NCI-H2227 treated with DMSO at 0.1 percent for 48 hours (cell line): Measurements from ENCODE around the gene PLCL2.

Experiments
- DNase-seq: peaks from one replicate; lab custom pipeline; 2025; lab: John Stamatoyannopoulos, UW

Gene PLCL2

DNA sequence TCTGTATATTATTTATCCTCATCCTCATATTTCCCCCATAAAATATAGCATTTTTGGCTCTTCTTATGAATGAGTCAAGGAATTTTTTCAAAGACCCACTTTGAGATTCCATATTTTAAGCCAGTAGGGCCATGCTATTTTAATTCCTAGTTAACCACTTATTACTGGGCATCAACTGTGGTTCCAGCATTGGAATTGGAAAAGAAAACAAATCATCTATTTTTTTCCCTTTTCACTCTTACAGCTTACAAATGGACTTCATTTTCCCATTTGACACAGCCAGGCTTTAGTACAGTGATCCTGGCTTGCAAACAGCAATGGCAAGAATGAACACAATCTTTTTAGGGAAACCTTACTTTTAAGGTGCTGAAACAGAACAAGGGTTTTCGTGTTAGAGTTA lies 19.4 kb upstream of the PLCL2 start:
- DNase-seq = no peak

DNA sequence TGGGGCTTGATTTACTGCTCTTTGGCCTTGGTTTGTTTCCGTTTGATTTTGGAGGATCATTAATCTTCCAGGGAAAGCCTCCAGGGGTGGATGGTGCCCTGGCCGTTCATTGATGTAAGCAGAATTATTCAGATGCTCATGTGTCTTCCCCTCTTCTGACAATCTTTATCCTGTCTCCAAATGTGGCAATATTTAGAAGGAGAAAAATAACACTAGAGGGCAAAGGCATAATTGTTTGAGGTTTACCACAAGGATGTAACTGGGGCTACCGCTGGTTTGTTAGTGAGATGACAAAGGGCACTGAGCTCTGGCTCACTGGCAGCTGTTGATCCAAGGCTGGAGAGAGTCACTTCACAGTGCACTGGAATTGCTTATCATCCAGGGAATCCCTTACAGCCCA lies 18.2 kb upstream of the PLCL2 start:
- DNase-seq = no peak

DNA sequence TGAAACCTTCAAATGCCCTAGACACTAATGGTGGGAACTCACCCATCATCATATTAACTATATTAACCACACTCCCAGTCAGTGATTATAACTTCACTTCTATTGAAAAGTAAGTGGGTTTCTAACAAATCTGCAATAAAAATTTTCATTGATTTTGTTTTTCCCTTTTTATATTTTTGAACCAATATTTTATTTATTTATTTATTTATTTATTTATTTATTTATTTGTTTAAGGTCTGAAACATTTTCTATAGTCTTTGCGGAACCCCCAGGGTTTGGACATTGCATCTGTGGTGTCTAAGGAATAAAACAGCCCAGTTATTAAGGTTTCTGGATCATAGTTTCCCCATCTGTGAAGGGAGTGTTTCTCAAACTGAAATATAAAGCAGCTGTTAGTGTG lies 16.2 kb upstream of the PLCL2 start:
- DNase-seq = no peak

DNA sequence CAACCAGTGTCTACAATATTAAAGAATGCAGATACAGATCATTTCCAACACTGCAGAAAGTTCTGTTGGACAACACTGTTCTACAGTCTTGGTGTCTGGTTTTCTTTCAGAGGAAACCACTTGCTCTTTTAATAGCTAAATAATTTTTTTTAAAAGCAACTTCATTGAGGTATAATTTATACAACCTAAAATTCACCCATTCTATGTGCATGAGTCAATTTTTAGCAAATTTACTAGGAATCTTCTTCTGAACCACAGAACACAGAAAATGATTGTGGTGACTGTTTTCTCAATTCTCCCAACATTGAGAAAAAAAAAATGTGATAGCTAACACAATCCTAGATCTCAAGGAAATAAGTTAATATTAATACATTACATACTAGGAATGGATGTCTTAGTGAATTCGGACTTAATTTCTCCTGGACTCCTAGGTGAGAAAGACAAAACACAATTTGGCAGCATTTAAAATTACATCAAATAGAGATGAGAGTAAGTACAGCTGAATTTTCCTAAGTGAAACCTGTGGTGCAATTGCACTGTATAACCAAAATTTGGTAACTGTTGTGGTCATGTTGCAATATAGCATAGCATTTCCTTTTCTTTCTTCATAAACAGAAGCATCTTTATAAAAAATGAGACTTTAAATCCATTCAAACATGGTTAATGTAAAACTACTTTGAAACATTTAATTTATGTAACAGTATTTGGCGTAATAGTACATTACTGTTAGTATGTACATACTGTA lies 15.3 kb upstream of the PLCL2 start:
- no peak for DNase-seq

DNA sequence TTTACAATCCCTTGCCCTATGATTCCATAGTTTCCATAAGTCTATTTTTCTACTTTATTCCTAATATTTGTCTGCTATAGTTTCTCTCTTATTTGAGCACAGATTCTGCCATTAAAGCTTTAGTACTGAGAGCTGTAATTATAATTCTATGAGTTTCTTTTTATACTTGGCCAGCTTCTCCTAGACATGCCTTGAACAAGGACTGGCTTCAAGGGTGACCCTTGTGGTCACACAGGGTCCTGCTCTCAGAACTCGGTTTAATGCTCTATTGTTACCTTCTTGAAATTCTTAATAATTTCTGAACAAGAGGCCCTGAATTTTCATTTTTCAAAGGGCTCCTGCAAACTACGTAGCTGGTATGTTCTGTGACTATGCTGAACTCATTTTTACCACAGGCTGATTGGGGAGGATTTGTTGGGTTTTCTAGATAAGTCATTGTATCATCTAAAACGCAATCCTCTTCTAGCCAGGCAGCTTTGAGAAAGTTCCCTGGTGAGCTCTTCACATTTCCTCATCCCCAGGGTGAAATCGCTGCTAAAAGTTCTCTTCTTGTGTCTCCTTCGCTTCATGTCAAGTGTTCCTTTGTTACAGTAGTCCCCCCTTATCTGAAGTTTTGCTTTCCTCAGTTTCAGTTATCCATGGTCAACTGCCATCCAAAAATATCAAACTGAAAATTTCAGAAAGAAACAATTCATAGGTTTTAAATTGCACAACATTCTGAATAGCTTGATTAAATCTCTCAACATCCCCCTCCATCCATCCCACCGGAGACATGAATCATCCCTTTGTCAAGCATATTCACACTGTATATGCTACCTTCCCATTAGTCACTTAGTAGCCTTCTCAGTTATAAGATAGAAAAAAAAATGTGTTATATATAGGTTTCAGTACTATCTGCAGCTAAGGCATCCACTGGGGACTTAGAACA lies 12.6 kb upstream of the PLCL2 start:
- DNase-seq = no peak

DNA sequence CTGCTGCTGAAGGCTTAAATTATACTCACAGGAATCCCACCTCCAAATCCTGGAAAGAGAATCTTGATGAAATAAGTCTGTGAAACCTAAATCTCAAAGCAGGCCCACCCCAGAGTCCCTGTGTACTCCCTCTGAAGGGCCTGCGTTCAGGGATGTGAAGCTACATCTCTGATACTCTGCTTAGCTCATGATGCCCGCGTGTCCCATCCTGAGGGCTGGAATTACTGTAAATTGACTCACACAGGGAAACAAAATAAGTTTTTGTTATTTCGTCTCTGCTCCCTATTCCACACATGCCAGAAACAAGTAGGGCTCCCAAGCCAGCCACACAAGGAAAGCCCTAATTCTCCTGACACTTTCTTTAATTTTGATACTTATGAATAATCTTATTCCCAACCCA lies 10.9 kb upstream of the PLCL2 start:
- DNase-seq = no peak

DNA sequence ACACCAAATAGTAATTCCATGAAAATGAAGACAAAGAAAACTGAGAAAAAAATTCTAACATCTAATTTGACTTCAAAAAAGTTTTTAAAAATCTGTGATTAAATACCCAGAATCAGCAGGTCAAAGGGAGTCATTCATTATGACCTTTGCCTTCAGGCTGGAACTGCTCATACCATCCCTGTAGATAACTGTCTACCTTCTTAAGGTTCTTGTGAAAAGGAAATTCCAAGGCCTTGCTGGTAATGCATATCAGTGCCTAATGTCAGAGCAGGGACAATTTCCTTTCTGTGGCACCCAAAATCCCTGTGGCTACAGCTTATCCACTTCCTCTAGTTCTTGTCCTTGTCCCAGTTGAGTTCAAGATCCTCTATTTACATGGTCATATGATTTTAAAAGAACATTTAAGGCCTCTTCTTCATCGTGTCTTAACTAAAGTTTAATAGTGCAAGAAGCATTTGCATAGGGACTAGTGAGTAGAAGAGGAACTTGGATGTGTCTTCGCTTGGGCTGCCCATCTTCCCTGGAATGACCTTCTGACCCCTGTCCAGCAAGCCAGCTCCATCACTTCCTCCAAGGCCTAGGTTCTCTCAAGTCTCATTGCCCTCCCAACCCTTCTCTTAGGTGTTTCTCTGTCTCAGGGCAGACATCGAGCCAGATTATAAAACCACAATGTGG lies 8.7 kb upstream of the PLCL2 start:
- DNase-seq = no peak

DNA sequence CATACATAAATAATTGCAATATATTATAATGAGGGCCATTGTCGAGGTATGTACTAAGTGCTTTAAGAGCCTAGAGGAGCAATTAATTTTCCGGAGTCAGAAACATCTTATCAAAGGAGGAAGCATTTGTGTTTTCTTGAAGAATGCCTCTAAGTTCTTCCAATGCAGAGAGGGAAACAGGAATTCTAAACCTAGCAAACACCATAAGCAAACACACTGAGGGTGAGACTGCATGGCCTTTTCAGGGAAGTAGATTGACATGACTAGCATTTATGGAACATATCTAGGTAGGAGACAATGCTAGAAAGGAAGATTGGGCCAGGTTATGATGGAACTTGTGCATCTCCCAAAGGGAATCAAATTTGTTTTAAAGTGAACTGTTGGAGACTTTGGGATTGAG lies 7.2 kb upstream of the PLCL2 start:
- no peak for DNase-seq

DNA sequence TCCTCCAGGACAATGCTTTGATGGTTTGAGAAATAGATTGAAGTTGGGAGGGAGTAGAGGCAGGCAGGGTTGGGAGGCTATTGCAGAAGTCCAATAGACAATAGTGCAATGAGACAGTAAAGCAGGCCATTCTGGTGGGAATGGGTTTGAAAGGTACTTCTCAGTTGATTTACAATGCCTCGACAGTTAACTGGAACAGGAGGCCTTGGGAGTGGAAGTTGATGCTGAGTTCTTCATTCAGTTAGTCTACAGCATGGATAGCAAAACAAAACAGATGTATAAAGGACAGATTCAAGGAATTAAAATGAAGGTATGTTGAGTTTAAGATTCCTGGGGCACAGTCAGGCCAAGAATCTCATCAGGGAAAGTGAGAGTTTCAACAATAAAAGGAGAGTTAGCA lies 6.8 kb upstream of the PLCL2 start:
- no peak for DNase-seq

DNA sequence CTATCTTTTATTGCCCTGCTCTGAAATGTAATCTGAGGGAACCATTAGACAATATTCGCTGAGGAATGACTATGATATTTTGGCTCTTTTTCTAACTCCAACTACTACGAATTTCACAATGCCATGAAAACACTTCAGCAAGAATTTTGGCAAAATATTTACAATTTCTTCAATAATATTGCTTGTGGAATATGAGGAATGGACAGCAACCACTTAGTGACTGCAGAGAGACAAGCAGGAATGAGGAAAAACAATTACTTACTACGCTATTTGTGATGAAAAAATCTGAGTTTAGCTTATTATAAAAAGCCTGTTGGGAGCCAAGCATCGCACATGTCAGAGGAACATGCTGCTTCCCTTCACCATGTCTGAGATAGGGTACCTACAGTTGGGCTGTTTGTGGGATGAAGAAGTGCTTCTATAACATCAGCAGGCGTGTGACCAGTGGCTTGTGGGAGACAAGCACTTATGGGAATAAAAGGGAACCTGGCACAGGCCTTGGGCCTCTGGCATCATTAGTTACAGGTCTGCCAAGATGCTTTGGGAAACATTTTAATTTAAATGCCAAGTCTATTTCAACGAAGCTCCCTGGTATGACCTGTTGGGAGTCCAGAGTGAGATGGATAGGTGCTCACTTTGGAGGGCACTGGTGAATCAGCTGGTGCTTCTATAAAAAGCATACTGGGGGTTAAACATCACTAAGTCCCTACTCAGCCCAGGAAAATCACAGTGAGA lies 2.7 kb upstream of the PLCL2 start:
- DNase-seq = no peak

DNA sequence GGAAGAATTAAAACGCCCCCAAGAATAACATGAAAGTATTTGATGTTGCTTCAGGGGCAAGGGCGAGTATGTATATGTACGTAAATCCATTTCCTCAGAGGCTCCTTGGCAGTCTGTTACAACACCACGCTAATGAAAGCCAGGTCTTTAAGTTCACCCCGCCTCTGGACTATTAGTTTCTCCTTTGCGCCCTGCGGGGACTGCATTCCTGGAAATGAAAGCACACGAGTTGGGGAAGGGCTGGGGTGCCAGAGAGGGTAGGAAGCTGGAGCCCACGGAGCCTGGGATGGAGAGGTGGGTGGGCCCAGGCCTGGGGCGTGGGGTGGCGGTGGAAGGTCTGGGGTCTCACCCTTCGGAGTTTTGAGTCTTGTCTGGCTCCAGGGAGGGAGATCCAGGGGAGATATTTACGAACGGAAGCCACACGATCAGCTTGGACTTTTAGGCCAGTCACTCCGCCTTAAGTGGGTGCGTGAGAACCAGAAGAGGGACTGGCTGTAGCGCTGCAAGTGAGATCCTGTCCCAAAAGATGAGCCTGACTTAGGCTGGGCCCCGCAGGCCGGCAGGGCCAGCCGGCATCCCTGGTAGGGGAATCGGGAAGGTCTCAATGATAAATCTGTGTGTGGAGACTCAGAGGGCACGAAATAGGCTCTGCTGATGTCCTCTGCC lies 1.6 kb upstream of the PLCL2 start:
- DNase-seq = no peak

DNA sequence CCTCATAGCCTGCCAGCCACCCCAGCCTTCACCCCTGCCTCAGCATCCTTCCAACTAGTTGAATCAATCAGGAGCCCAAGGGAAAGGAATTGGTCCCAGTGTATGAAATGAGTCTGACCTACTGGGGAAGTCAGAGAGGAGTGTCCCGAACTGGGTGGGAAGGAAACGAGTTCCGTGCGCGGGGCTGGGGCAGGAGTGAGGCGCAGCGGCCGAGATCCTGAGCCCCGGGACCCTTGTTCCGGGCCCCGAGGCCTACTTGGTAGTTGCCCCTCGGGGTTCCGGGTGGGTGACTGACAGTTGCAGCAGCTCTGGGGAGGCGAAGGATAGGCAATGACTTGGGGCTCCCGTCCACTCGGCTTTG lies 1.1 kb upstream of the PLCL2 start:
- no peak for DNase-seq

DNA sequence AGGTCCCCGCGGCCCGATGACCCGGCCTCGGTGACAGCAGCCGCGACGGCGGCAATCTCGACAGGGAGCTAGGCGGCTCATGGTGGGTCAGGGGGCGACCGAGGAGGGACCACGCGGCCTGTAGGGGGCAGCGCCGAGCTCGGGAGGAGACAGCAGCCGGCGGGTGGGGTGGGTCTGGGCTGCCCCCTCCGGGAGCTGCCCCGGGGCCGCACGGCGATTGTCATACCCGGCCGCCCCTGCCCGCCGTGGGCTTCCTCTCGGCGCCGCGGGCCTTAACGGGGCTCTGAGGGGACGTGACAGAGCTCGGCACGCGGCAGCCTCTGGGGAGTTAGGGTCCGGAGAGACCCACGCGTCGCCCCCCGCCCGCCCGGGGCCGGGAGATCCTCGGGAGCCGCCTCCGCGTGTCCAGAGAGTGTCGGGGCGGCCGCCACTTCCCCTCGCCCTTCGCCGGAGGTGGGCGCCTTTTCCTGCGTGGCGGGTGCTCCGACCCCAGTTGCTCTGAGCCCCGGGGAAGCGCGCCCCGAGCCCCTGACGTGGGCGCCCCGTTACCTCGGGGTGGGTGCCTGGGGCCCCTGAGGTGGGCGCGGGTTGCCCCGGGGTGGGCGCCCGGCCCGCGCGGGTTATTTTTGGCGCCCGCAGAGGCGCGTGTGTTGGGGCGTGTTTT lies 539 bp upstream of the PLCL2 start:
- peak; percentile 14 for DNase-seq

DNA sequence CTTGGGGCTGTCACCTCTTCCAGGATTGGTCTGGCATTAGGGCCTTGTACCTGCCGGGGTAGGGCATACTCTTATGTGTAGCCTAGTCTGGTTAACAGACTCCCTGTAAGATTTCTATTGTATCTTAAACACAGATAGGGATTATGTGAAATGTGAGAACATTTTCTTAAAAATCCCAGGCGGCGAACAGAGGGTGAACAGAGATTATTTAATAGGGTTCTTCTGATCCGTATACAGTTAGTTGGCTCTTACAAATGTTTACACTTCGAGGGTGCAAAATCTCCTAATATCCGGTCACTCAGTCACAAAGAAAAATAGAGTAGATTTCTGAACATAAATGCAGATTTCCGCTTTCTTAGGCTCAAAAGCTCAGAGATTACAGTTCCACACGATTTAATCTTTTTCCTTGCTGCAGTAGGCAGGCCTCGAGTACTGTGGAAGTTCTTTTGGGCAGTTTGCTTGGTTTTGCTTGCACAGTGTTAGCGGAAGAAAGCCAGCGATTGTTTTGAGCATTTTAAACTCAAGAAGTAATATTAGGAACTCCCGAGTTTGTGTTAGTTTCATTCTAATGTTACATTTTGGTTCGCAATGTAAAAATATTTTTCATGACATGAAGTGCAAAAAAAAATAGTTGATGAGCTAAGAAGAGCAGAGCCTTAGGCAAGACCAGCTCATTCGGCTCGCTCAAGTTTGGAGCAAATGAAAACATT lies 993 bp downstream of the PLCL2 start:
- DNase-seq = no peak

DNA sequence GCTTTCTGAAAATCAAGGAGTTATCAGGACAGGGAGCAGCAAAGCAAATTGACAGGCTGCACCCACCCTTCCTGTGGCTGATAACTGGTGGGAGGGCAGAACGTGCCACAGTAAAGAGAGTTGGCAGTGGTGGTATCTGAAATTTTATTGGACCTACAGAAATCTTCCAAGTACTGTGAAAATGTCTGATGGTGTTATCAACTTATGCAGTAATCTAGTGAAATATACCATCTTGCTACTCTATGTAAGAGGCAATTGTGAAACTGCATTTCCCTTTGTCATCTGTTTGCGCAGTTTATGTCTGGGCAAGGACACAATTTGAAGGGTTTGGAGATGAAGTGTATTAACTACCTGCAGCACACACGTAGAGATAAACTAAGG lies 1.5 kb downstream of the PLCL2 start:
- DNase-seq = no peak

DNA sequence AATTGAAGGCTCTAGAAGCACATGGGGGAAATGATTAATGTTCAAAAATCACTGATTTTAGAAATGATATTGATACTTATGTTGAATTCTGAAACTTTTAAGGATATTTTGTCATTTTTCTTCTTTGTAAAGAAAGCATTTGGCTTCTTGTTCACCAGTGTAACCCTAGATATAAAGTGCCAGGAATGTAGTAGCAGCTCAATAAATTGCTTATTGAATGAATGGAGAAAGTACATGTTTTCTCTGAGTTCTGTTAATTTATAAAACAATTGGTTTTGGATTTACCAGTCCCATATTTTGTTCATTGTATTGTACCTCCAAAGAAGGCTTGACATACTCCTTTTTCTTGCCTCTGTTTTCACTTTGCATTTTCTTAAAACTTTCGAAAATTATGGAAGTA lies 2.4 kb downstream of the PLCL2 start:
- DNase-seq = no peak

DNA sequence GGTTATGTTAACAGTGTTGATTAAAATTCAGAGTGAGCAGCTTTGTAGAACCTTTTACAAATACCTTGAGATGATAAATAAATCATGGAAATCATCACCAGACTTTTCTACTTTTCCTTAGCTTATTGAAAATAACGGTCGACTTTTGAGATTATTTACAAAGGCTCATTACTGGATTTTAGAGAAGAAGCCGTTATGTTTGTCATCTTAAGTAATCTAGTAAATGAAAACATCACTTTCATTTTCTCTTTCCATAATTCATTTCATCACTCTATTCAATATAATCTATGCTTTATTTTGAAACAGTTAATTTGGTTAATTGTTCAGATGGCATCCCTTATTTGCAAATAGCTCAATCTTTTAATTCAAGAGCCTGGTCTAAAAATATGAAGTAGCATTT lies 3.6 kb downstream of the PLCL2 start:
- DNase-seq = no peak

DNA sequence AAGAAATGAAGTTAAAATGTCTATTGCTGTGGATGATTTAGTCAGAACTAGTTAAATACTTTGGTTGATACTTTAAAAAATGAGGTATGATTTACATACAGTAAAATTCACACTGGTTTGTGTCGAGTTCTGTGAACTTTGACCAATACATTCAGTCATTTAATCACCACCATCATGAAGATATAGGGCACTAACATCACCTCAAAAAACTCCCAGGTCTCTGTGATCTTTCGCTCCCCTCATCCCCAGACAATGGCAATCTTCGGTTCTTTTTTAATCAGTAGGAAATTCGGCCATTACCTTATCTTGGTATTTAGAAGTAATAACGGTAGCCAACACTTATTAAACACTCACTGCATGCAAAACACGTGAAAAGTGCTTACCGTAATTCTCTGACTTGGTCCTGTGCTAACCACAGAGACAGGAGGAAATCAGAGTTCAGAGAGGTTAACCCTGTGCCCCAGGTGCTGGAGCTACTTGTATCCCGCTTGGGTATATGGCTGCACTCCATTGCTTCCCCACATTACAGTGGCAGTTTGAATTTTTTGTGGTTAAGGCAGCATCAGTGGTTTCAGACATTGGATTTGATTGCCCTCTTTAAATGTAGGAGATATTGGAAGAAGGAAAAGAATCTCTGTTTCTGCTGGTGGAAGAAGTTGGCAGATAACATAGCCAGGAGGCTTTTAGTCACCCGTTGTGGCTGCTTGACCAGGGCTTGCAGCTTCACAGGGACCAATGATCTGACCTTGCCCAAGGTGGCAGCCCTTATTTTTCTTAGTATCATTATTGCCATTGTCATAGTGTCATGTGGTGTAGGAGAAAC lies 4.2 kb downstream of the PLCL2 start:
- no peak for DNase-seq

DNA sequence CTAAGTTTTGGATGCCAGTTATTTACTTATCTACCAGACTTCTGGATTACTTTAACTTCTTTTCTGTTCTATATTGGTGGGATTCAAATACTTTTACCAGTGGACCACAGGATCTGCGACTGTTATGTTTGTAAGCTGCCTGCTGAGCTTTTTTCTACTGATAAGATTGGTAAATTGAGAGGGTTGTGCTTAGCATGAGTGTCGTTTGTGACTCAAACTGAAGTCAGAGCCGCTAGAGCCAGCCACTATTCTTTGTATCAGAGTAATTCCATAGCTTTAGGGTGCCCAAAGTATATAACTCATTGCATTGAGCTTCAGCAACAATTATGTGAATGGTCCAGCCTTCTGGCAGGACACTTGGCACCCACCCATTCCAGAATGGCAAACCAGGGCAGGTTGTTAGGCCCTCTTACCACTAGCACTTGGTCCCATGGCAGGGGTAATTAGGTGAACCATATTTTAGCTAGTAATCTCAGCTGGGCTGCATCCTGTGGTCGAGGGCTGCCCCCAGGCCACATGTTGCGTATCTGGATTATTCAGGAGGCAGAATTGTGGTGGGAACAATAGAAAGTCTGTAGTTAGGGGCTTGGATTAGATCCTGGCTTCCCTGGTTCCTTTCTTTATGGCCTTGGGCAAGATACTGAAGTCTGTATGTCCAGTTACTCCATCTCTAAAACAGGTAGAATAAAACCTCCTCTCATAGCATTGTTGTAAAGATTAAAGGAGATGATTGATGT lies 6.0 kb downstream of the PLCL2 start:
- no peak for DNase-seq
